GM12878 (cell line): ENCODE measurements around the gene SSBP1. TPM values are rescaled to one million over a fixed set of nuclear protein-coding genes. Genes with fewer than 3 reads are reported as not detected.
A peak's percentile ranks its signal among the peaks of the same experiment; 100 is the strongest.

Experiments used
- ASH2L ChIP-seq: fragments of 300-600, 200-600 bp; sonication (generic); IDR thresholded peaks from 2 replicates; pipeline ENCODE4 v1.6.1; 2017; ENCODE audit warnings: low read depth, mild to moderate bottlenecking, borderline replicate concordance
- CEBPB ChIP-seq, 2 experiments: fragments of 150-350 bp in 1 of 2; IDR thresholded peaks; 2 replicates each; pipeline ENCODE4 v1.6.1; 2012 to 2014; ENCODE audit warnings: low read depth in 2 of 2, low read length in 2 of 2, borderline replicate concordance in 1 of 2, inconsistent platforms in 1 of 2
- CHD1 ChIP-seq: IDR thresholded peaks from 2 replicates; pipeline ENCODE4 v1.6.1; 2012; ENCODE audit warnings: low read depth, low read length, improper control_type of control experiment
- CHD4 ChIP-seq: fragments of 200-600 bp; sonication (generic); IDR thresholded peaks from 2 replicates; pipeline ENCODE4 v1.6.1; 2016; ENCODE audit warnings: mild to moderate bottlenecking
- CREB1 ChIP-seq: IDR thresholded peaks from 2 replicates; pipeline ENCODE4 v1.6.1; 2012; ENCODE audit warnings: low read depth, mild to moderate bottlenecking, inconsistent platforms
- CREM ChIP-seq: IDR thresholded peaks from 2 replicates; pipeline ENCODE4 v1.6.1; 2014; ENCODE audit warnings: antibody characterized with exemption, low read depth
- DPF2 ChIP-seq: fragments of 450-650 bp; IDR thresholded peaks from 2 replicates; pipeline ENCODE4 v1.6.1; 2017; ENCODE audit warnings: mild to moderate bottlenecking
- EED ChIP-seq: sonication (generic); IDR thresholded peaks from 2 replicates; pipeline ENCODE4 v1.6.1; 2016; ENCODE audit warnings: antibody characterized with exemption, low read depth
- EP300 ChIP-seq, 2 experiments: fragments of 150-350 bp in 1 of 2; IDR thresholded peaks; 2 replicates each; pipeline ENCODE4 v1.6.1; 2011 to 2012; ENCODE audit warnings: low read depth in 2 of 2, low read length in 2 of 2, borderline replicate concordance in 1 of 2, improper control_type of control experiment in 1 of 2, inconsistent platforms in 1 of 2; ENCODE audit not compliant: control insufficient read depth in 1 of 2
- EZH2 ChIP-seq: IDR thresholded peaks from 2 replicates; pipeline ENCODE4 v1.6.1; 2012; ENCODE audit warnings: low read depth, mild to moderate bottlenecking, control low read depth, inconsistent platforms, low read length, borderline replicate concordance; ENCODE audit not compliant: control insufficient read depth
- KLF5 ChIP-seq: fragments of 450-650 bp; IDR thresholded peaks from 2 replicates; pipeline ENCODE4 v1.6.1; 2014; ENCODE audit warnings: mild to moderate bottlenecking; ENCODE audit not compliant: partially characterized antibody
- LARP7 ChIP-seq: fragments of 450-650 bp; IDR thresholded peaks from 2 replicates; pipeline ENCODE4 v1.6.1; 2017; ENCODE audit warnings: mild to moderate bottlenecking
- MEF2B ChIP-seq: fragments of 450-650 bp; IDR thresholded peaks from 2 replicates; pipeline ENCODE4 v1.6.1; 2018; ENCODE audit warnings: mild to moderate bottlenecking, moderate library complexity; ENCODE audit not compliant: partially characterized antibody, poor library complexity, severe bottlenecking
- MXI1 ChIP-seq: fragments of 150-350 bp; IDR thresholded peaks from 2 replicates; pipeline ENCODE4 v1.6.1; 2011; ENCODE audit warnings: low read depth, mild to moderate bottlenecking, inconsistent platforms, low read length, improper control_type of control experiment
- NFIC ChIP-seq: IDR thresholded peaks from 2 replicates; pipeline ENCODE4 v1.6.1; 2012; ENCODE audit warnings: low read depth, mild to moderate bottlenecking, inconsistent platforms, low read length, moderate library complexity
- NFXL1 ChIP-seq: fragments of 450-650 bp; IDR thresholded peaks from 2 replicates; pipeline ENCODE4 v1.6.1; 2017; ENCODE audit warnings: antibody characterized with exemption, mild to moderate bottlenecking, borderline replicate concordance
- NFYA ChIP-seq: IDR thresholded peaks from 2 replicates; pipeline ENCODE4 v1.6.1; 2011; ENCODE audit warnings: low read depth, mild to moderate bottlenecking, low read length, improper control_type of control experiment, borderline replicate concordance
- NR2C2 ChIP-seq: IDR thresholded peaks from 2 replicates; pipeline ENCODE4 v1.6.1; 2011; ENCODE audit warnings: borderline replicate concordance, low read depth; ENCODE audit not compliant: control insufficient read depth, insufficient read length
- NRF1 ChIP-seq: conservative IDR thresholded peaks from 2 replicates; pipeline ENCODE4 v1.6.1; 2011; ENCODE audit warnings: mild to moderate bottlenecking, low read depth, low read length, improper control_type of control experiment
- PAX5 ChIP-seq: IDR thresholded peaks from 2 replicates; pipeline ENCODE4 v1.6.1; 2011; ENCODE audit warnings: low read depth, low read length, borderline replicate concordance
- PML ChIP-seq: IDR thresholded peaks from 2 replicates; pipeline ENCODE4 v1.6.1; 2012; ENCODE audit warnings: low read length, inconsistent platforms
- RAD51 ChIP-seq: fragments of 450-650 bp; IDR thresholded peaks from 2 replicates; pipeline ENCODE4 v1.6.1; 2016; ENCODE audit warnings: moderate library complexity, mild to moderate bottlenecking, inconsistent platforms
- RB1 ChIP-seq: fragments of 450-650 bp; formaldehyde crosslinking; IDR thresholded peaks from 2 replicates; pipeline ENCODE4 v1.6.1; 2017; ENCODE audit warnings: mild to moderate bottlenecking, borderline replicate concordance
- RUNX3 ChIP-seq: IDR thresholded peaks from 2 replicates; pipeline ENCODE4 v1.6.1; 2012; ENCODE audit warnings: low read length, inconsistent platforms
- SUZ12 ChIP-seq: fragments of 200-600 bp; sonication (generic); IDR thresholded peaks from one replicate; pipeline ENCODE4 v1.6.1; 2018; ENCODE audit warnings: antibody characterized with exemption, mild to moderate bottlenecking; ENCODE audit not compliant: unreplicated experiment
- TBL1XR1 ChIP-seq: IDR thresholded peaks from 2 replicates; pipeline ENCODE4 v1.6.1; 2012; ENCODE audit warnings: low read depth, low read length, improper control_type of control experiment
- YBX1 ChIP-seq: fragments of 450-650 bp; IDR thresholded peaks from 2 replicates; pipeline ENCODE4 v1.6.1; 2016; ENCODE audit warnings: antibody characterized with exemption
- polyA plus RNA-seq, 11 experiments: library from polyadenylated mRNA; depleted of rRNA in 4 of 11; unstranded in 6 of 11; stranded (reverse) in 5 of 11; fragments of >200 nt; fragmentation: Nextera tagmentation in 4 of 11; fragmentation: Illumina TruSeq in 1 of 11; extraction: Ambion mirVana in 4 of 11; extraction: Trizol in 1 of 11; gene quantifications; 1 replicate in 1 of 11; 2 replicates in 10 of 11; pipeline versions ENCODE4 v1.2.1 to v1.2.3, GENCODE V29; 2011 to 2016; ENCODE audit warnings: inconsistent platforms in 2 of 11, missing spikeins in 2 of 11, low read depth in 1 of 11
- total RNA-seq, 4 experiments: library from RNA; depleted of rRNA in 3 of 4; stranded (reverse); fragments of >200 nt in 3 of 4; fragmentation: Illumina TruSeq in 1 of 4; extraction: Trizol in 1 of 4; gene quantifications; 2 replicates each; pipeline versions ENCODE4 v1.2.1 to v1.2.3, GENCODE V29; 2013 to 2021
- TF ChIP-seq, protein P1 (sequence below): IDR thresholded peaks from 2 replicates; pipeline ENCODE4 v1.6.1; 2011; ENCODE audit warnings: low read depth, mild to moderate bottlenecking, low read length, moderate library complexity, borderline replicate concordance; ENCODE audit errors: extremely low read depth
- TF ChIP-seq, protein P2 (sequence below): fragments of 450-650 bp; IDR thresholded peaks from 2 replicates; pipeline ENCODE4 v1.6.1; 2017; ENCODE audit warnings: antibody characterized with exemption, mild to moderate bottlenecking, moderate library complexity

SSBP1 gene
- total and polyA plus RNA-seq, 10 of the 15 experiments (the other 5 are each of a cell fraction or from before 2014, with no cell fraction given): 191 to 998 (median 418) TPM

DNA sequence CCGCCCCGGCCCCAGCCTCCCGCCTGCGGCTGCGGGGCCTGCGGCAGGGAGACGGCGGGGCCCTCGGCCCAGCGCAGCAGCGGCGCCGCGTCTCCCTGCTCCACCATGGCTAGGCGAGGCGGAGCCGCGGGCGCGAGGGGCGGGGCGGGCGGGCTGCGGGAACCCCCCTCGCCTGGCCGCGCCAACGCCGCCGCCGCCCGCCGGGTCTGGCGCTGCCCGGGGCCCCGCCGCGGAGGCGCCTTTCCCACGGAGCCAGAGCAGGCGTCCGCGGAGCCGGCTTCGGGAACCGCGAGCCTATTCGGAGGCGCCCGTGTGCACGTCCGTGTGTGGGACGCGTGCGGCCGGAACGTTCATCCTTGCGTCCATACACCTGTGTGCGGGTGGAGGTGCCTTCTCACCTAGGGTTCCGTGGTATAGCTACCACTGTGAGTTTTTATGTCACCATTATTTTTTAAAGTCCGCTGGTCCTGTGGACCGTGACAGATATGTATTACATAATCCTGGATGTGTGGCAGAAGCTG is 36.1 kb upstream of the SSBP1 start, which contains the start of gene DENND11 (continued):
- TF ChIP-seq NFXL1 (no peak), EED (peak; percentile 28; the same call in 1 of the 2 replicates), NFIC (no peak), MEF2B (no peak), NRF1 (no peak), PML (no peak), SUZ12 (no peak), PAX5 (no peak), RAD51 (no peak), CREM (no peak), RB1 (no peak), CEBPB (IDR thresholded peaks at IDR 0.05; ENCODE audit: borderline replicate concordance in 1 of 2, low read depth in 2 of 2, low read length in 2 of 2) (no peak), DPF2 (no peak; the same call in 1 of the 2 replicates), EP300 (IDR thresholded peaks at IDR 0.05; ENCODE audit: borderline replicate concordance in 1 of 2, control insufficient read depth in 1 of 2, low read depth in 2 of 2, low read length in 2 of 2) (no peak), YBX1 (no peak), RUNX3 (peak; percentile 16; the same call in 1 of the 2 replicates), CHD4 (no peak), EZH2 (no peak), LARP7 (no peak), CHD1 (no peak), CREB1 (no peak), NR2C2 (no peak), MXI1 (no peak), NFYA (no peak), KLF5 (no peak), ASH2L (0 out of 2 replicates have a peak, but pooled peaks have one; percentile 4), TBL1XR1 (no peak)
- TF ChIP-seq, protein P1, sequence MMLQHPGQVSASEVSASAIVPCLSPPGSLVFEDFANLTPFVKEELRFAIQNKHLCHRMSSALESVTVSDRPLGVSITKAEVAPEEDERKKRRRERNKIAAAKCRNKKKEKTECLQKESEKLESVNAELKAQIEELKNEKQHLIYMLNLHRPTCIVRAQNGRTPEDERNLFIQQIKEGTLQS: no peak
- TF ChIP-seq, protein P2, sequence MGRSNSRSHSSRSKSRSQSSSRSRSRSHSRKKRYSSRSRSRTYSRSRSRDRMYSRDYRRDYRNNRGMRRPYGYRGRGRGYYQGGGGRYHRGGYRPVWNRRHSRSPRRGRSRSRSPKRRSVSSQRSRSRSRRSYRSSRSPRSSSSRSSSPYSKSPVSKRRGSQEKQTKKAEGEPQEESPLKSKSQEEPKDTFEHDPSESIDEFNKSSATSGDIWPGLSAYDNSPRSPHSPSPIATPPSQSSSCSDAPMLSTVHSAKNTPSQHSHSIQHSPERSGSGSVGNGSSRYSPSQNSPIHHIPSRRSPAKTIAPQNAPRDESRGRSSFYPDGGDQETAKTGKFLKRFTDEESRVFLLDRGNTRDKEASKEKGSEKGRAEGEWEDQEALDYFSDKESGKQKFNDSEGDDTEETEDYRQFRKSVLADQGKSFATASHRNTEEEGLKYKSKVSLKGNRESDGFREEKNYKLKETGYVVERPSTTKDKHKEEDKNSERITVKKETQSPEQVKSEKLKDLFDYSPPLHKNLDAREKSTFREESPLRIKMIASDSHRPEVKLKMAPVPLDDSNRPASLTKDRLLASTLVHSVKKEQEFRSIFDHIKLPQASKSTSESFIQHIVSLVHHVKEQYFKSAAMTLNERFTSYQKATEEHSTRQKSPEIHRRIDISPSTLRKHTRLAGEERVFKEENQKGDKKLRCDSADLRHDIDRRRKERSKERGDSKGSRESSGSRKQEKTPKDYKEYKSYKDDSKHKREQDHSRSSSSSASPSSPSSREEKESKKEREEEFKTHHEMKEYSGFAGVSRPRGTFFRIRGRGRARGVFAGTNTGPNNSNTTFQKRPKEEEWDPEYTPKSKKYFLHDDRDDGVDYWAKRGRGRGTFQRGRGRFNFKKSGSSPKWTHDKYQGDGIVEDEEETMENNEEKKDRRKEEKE: no peak
